GM18909 (cell line): ENCODE data around the gene PIK3R2.

Experiments used
- ATAC-seq: cut with Tn5 transposase; IDR thresholded peaks from one replicate; pipeline ENCODE4 v1.9.1; 2021; ENCODE audit warnings: mild to moderate bottlenecking; ENCODE audit not compliant: unreplicated experiment, poor library complexity

PIK3R2 gene

DNA sequence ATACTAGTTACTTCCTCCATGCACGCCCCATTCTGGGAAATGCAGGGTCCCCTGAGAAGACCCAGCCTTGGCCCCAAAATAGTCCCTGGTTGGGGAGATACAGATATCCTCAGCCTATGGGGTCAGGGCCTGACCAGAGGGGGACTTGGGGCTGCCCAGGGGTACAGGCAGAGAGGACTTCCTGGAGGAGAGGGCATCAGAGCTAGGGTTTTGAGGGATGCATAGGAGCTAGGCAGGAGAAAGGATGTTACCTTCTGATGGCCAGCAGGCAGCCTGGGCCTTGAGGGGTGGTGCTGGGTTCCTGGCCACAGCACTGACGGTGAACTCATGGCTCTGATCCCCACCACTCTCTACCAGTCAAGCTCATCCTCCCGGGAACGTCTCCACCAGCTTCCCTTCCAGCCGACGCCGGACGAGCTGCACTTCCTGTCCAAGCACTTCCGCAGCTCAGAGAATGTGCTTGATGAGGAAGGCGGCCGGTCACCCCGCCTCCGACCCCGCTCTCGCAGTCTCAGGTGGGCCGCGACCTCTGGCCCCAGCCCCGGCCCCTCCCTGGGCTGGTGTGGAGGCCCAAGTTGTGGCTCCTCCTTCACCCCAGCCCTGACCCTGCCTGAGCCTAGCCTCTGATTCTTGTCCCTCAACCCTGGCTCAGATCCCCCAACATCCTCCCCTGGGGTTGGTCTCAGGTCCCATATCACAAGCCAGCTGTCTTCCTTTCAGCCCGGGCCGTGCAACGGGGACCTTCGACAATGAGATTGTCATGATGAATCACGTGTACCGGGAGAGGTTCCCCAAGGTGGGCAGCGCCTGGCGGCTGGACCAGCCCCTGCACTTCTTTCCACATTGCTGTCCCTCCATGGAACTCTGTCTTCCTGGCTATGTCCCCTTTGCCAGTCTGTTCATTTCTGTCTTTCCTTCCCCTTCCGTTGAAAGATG, 29.8 kb upstream of the PIK3R2 start:
- no peak for ATAC-seq

DNA sequence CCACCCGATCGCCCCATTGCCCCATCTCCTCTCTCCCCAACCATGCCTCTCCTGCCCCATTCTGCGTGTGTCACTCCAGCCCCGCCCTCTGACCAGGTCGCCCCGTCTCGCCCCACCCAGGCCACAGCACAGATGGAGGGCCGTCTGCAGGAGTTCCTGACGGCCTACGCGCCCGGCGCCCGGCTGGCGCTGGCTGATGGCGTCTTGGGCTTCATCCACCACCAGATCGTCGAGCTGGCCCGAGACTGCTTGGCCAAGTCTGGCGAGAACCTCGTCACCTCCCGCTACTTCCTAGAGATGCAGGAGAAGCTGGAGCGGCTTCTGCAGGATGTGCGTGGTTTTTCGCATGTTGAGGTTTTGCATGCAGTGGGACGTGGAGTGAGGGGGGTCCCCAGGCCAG, 29.1 kb upstream of the PIK3R2 start:
- ATAC-seq: no peak

DNA sequence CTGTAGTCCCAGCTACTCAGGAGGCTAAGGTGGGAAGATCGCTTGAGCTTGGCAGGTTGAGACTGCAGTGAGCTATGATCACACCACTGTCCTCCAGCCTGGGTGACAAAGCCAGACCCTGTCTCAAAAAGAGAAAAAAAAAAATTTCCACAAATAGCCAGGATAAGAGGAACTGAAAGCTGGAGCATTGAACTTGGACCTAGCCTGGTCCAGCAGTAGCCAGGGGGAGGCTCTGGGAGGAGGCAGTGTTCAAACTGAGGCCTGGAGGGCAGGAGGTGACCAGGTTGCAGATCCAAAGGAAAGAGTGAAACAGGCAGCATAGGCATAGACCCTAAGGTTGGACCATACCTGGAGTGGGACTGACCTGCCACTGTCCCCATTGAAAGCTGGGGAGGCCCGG, 26.9 kb upstream of the PIK3R2 start:
- ATAC-seq: no peak

DNA sequence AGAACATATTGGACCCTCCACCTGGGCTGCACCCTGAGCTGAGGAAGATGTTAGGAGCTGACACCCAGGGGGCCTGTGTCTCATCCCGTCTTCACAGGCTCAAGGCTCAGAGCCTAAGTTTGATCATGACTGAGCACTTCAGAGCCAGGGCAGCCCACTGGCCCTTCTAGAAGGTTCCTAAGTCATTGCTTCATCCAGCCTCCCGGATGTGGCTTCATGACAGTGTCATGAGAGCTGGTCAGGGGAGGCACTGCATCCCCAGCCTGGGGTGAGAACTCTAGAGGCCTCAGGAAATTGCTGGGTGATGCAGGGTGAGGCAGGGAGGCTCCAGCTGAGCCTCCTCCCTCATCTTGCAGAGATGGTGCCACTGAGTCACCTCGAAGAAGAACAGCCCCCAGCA, 24.9 kb upstream of the PIK3R2 start:
- no peak for ATAC-seq

DNA sequence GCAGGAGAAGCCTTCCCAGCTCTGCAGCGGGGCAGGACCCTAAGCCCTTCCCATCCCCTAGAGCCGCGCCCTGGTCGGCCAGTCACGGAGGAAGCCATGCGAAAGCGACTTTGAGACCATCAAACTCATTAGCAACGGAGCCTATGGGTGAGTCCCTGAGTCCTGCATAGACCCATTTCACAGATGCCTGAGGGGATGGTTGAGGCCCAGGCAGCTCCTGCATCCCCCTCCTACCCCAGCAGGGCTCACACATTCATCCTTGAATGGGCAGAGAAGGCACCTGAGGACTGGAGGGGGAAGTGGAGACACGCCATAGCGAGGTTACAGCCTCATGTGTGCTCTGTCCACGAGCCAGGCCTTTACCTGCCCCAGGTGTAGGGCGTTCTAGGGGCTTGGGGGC, 24.2 kb upstream of the PIK3R2 start:
- ATAC-seq: no peak

DNA sequence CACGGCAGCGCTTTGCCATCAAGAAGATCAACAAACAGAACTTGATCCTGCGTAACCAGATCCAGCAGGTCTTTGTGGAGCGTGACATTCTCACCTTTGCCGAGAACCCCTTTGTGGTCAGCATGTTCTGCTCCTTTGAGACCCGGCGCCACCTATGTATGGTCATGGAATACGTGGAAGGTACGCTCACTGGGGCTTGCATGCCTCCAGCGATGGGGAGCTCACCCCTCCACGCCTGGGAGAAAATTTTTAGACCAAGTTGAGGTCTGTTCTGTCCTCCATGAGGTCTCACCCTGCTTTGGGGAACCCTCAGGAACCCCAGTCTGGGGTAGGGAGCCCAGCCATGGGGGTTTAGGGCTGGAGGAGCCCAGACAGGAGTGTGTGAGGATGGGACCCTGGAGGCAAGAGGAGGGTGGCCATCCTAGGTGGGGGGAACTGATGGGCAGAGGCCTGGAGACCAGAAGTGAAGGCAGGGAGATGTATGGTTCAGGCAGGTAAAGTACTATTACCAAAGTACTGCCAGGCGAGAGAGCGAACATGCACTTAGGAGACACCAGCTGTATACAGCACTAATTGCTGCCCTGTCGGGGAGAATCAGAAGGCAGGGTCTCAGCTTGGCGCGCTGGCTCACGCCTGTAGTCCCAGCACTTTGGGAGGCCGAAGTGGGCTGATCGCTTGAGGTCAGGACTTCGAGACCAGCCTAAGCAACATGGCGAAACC, 22.3 kb upstream of the PIK3R2 start:
- ATAC-seq: no peak

DNA sequence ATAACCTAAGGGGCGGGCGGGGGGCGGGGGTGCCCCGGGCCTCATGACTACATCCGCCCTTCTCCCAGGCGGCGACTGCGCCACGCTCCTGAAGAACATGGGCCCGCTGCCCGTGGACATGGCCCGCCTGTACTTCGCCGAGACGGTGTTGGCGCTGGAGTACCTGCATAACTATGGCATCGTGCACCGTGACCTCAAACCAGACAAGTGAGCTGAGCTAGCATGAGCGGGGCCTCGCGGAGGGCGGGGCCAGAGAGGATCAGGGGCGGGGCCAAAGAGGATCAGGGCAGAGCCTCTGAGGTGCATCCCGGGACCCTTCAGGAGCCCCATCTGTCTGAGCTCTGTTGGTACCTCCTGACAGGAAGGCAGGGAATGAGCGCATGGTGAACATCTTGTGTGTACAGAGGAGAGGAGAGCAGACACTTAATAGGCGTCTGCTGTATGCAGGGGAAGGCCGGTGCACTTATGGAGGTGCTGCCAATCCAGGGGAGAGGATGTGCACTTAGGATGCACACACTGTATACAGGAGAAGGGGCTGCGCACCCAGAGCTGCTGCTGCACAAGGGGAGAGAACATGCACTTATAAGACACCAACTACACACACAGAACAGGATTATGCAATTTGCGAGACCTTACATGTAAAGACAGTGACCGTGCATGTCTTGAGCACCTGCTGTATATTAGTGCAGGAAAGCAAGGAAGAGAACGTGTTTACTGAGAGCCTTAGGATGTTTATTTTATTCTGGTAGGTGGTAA, 20.9 kb upstream of the PIK3R2 start:
- ATAC-seq: no peak

DNA sequence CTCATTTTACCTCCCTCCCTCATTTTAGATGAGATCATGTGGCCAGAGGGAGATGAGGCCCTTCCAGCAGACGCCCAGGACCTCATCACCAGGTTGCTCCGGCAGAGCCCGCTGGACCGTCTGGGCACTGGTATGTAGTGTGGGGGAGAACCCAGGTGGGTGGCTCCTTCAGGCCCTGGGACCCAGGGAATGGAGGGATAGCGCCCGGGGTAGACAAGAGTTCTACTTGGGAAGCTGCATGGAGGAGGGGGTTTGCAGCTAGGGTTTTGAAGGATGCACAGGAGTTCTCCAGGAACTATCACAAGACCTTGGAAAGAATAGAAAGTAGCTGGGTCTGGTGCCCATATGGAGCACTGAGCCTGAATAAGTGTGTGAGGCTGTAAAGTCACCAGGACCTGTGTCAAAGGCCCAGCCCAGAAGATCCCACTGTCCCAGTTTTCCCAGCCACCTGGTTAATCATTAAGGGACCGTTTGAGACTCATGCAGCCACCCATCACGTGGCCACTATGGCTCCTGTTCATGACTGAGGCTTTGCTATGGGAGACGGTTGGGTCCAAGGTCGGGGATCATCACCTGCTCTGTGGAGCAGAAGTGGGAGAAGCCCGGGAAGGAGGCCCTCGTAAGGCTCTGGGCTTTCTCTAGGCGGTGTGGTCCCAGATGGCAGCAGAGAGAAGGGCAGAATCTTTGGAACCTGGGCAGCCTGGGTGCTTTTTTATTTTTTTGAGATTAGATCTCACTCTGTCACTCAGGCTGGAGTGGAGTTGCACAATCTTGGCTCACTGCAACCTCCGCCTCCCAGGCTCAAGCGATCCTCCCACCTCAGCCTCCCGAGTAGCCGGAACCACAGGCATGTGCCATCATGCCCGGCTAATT, 17.0 kb upstream of the PIK3R2 start:
- ATAC-seq: no peak

DNA sequence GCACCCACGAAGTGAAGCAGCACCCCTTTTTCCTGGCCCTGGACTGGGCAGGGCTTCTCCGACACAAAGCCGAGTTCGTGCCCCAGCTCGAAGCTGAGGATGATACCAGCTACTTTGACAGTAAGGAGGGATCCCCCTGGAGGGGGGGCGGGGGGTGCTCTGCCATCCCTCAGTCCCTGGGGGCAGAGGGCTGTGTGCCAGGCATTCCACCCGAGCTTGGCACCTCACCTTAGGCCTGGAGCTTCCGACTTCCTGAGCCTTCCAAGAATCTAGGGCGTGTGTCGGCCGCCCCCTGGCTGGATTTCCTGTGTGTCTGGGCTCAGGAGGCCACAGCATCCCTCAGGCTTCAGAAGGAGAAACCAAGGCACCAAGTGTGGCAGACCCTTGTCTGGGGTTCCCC, 15.7 kb upstream of the PIK3R2 start:
- ATAC-seq: no peak

DNA sequence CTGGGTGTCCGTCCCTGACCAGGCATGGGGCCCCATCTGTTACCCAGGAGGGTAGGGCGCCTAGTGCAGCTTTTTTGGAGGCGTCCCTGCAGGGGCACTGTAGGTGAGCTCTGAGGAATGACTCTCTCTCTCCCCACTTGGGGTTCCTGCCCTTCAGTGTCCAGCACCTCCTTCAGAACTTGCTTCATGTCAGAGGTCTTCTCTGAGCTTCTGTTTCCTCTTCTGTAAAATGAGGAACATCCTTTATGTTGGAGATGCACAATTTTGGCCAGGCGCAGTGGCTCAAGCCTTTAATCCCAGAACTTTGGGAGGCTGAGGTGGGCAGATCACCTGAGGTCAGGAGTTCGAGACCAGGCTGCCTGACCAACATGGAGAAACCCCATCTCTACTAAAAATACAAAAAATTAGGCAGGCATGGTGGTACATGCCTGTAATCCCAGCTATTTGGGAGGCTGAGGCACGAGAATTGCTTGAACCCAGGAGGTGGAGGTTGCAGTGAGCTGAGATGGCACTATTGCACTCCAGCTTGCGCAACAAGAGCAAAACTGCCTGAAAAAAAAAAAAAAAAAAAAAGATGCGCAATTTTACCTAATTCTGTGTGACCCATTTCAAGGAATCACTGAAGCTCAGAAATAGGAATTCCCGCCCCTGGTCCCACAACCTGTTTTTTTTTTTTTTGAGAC, 15.2 kb upstream of the PIK3R2 start:
- ATAC-seq: no peak

DNA sequence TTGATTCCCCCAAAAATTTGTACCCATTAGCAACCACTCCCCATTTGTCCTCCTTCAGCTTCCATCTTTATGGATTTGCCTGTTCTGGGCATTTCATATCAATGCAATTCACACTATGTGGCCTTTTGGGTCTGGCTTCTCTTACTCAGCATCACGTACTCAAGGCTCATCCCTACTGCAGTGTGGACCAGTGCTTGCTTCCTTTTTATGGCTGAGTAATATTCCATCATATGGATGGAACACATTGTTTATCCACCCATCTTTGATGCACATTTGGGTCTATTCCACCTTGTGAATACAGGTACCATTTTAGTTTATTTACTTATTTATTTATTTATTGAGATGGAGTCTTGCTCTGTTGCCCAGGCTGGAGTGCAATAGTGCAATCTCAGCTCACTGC, 12.5 kb upstream of the PIK3R2 start:
- no peak for ATAC-seq

DNA sequence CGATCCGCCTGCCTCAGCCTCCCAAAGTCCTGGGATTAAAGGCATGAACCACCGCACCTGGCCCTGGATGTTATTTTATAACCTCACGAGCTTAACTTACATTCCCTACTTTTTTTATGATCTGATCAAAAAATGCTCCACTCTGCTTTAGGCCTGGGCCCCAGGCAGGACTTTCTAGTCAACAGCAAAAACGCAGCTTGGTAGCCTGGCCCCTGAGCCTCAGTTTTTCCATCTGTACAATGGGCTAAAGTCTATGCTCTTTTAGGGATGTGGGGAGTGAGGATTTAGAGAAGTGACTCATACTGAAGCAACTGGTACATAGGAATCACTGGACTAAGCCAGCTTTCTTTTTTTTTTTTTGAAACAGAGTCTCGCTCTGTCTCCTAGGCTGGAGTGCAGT, 11.9 kb upstream of the PIK3R2 start:
- no peak for ATAC-seq

DNA sequence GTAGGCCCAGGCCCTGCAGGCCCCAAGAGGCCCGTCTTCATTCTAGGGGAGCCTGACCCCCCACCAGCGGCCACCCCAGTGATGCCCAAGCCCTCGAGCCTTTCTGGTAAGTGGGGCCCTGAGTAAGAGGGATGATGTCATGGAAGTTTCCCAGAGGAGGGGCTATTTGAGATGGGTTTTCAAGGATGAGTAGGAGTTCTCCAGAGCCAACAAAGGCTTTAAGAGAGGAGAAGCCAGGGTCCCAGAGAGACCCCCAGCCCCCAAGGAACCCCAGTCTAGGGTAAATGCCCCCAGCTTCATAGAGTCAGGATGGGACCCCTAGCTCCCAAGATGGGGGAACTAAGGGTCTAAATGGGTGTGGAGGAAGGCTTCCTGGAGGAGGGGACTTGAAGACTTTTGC, 9.1 kb upstream of the PIK3R2 start:
- ATAC-seq: no peak

DNA sequence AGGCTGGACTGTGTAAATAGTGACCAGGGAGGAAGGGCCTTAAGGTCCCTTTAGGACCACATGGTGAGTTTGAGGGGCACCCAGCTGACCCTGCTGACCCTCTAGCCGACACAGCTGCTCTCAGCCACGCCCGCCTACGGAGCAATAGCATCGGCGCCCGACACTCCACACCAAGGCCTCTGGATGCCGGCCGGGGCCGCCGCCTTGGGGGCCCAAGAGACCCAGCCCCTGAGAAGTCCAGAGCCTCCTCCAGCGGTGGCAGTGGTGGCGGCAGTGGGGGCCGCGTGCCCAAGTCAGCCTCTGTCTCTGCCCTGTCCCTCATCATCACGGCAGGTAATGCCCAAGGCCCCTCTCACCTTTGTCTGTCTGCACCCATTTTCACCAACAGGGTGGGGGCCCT, 8.6 kb upstream of the PIK3R2 start:
- no peak for ATAC-seq

DNA sequence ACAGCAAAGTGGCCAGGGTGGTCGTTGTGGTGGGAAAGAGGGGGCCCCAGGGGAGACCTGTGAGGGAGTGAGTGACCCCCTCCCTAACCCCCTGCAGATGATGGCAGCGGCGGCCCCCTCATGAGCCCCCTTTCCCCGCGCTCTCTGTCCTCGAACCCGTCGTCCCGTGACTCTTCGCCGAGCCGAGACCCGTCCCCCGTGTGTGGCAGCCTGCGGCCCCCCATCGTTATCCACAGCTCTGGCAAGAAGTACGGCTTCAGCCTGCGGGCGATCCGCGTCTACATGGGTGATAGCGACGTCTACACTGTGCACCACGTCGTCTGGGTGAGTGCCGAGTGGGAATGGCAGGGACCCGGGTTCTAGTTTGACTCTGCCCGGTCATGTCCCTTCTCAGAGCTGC, 8.1 kb upstream of the PIK3R2 start:
- no peak for ATAC-seq

DNA sequence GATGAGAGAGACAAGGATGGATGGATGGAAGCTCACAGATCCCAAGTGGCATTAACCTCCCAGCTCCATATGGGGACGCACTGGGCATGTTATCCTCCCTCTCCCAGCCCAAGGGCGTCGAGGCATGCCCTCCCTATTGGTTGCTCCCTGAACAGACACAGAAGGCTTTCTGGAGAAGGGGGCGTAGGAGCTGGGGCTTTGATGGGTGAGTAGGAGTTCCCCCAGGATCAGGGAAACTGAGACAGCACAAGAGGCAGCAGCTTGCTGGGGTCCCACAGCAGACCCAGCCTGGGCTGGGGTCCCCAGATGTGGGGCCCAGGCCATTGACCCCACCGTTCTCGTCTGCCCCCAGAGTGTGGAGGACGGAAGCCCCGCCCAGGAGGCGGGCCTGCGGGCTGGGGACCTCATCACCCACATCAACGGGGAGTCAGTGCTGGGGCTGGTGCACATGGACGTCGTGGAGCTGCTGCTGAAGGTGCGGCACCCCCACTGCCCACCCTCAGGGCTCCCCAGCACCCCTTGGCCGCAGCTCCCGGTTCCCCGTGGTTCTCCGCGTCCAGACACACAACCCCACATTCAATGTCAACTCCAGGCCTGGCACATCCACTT, 7.5 kb upstream of the PIK3R2 start:
- no peak for ATAC-seq

DNA sequence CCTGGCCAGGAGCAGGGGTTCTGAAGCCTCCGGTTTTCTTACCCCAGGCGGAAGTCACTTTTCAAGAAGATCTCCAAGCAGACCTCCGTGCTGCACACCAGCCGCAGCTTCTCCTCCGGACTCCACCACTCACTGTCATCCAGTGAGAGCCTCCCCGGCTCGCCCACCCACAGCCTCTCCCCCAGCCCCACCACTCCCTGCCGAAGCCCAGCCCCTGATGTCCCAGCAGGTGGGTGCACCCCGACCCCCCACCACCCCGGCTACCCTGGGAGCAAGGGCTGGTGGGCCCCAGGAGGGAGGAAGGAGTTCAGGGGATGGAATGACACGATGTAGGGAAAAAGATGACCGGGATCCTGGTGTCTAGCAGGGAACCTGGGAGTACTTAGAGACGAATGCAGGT, 5.6 kb upstream of the PIK3R2 start:
- ATAC-seq: no peak

DNA sequence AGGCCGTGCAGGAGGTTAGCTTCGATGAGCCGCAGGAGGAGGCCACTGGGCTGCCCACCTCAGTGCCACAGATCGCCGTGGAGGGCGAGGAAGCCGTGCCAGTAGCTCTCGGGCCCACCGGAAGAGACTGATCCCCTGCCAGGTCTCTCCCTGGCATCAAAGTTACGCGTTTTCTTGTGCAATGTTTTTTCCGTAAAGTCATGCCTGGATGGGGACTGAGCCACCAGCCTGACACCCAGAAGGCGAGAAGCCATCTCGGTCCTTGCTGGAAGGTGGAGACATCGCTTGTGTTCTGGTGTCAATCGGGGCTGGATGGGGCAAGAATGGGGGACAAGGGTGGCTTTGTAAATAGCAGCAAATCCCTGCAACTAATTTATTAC, 3.4 kb upstream of the PIK3R2 start:
- ATAC-seq: no peak
